GM12878 (cell line): ENCODE results near the gene TTC5. TPM values are rescaled to one million over a fixed set of nuclear protein-coding genes. Genes with fewer than 3 reads are reported as not detected.
A peak's percentile ranks its signal among the peaks of the same experiment; 100 is the strongest.

Experiments used
- BHLHE40 ChIP-seq, 2 experiments: fragments of 450-650 bp in 1 of 2; IDR thresholded peaks; 2 replicates each; pipeline ENCODE4 v1.6.1; 2011 to 2017; ENCODE audit warnings: low read depth in 2 of 2, borderline replicate concordance in 1 of 2, improper control_type of control experiment in 1 of 2, low read length in 1 of 2, mild to moderate bottlenecking in 1 of 2
- CREB1 ChIP-seq: IDR thresholded peaks from 2 replicates; pipeline ENCODE4 v1.6.1; 2012; ENCODE audit warnings: low read depth, mild to moderate bottlenecking, inconsistent platforms
- FOXM1 ChIP-seq: IDR thresholded peaks from 2 replicates; pipeline ENCODE4 v1.6.1; 2012; ENCODE audit warnings: low read depth, mild to moderate bottlenecking, inconsistent platforms, low read length, moderate library complexity
- IKZF2 ChIP-seq, 2 experiments: fragments of 450-650 bp; IDR thresholded peaks; 2 replicates each; pipeline ENCODE4 v1.6.1; 2017; ENCODE audit warnings: mild to moderate bottlenecking in 2 of 2, moderate library complexity in 2 of 2
- JUNB ChIP-seq: IDR thresholded peaks from 2 replicates; pipeline ENCODE4 v1.6.1; 2016; ENCODE audit warnings: antibody characterized with exemption, mild to moderate bottlenecking
- LARP7 ChIP-seq: fragments of 450-650 bp; IDR thresholded peaks from 2 replicates; pipeline ENCODE4 v1.6.1; 2017; ENCODE audit warnings: mild to moderate bottlenecking
- MEF2B ChIP-seq: fragments of 450-650 bp; IDR thresholded peaks from 2 replicates; pipeline ENCODE4 v1.6.1; 2018; ENCODE audit warnings: mild to moderate bottlenecking, moderate library complexity; ENCODE audit not compliant: partially characterized antibody, poor library complexity, severe bottlenecking
- MYC ChIP-seq: IDR thresholded peaks from 2 replicates; pipeline ENCODE4 v1.6.1; 2011; ENCODE audit warnings: mild to moderate bottlenecking, low read length, moderate library complexity, inconsistent platforms; ENCODE audit not compliant: insufficient read depth, insufficient replicate concordance, insufficient read length, severe bottlenecking
- NBN ChIP-seq: fragments of 450-650 bp; IDR thresholded peaks from 2 replicates; pipeline ENCODE4 v1.6.1; 2016
- NFIC ChIP-seq: IDR thresholded peaks from 2 replicates; pipeline ENCODE4 v1.6.1; 2012; ENCODE audit warnings: low read depth, mild to moderate bottlenecking, inconsistent platforms, low read length, moderate library complexity
- NFYA ChIP-seq: IDR thresholded peaks from 2 replicates; pipeline ENCODE4 v1.6.1; 2011; ENCODE audit warnings: low read depth, mild to moderate bottlenecking, low read length, improper control_type of control experiment, borderline replicate concordance
- NRF1 ChIP-seq: conservative IDR thresholded peaks from 2 replicates; pipeline ENCODE4 v1.6.1; 2011; ENCODE audit warnings: mild to moderate bottlenecking, low read depth, low read length, improper control_type of control experiment
- POLR2AphosphoS5 ChIP-seq: IDR thresholded peaks from 2 replicates; pipeline ENCODE4 v1.6.1; 2011; ENCODE audit warnings: mild to moderate bottlenecking, low read length, inconsistent platforms
- POU2F2 ChIP-seq: IDR thresholded peaks from 3 replicates; pipeline ENCODE4 v1.6.1; 2011; ENCODE audit warnings: low read depth, mild to moderate bottlenecking, low read length, borderline replicate concordance
- RAD51 ChIP-seq: fragments of 450-650 bp; IDR thresholded peaks from 2 replicates; pipeline ENCODE4 v1.6.1; 2016; ENCODE audit warnings: moderate library complexity, mild to moderate bottlenecking, inconsistent platforms
- RB1 ChIP-seq: fragments of 450-650 bp; formaldehyde crosslinking; IDR thresholded peaks from 2 replicates; pipeline ENCODE4 v1.6.1; 2017; ENCODE audit warnings: mild to moderate bottlenecking, borderline replicate concordance
- RCOR1 ChIP-seq: conservative IDR thresholded peaks from 2 replicates; pipeline ENCODE4 v1.6.1; 2012; ENCODE audit warnings: low read depth, low read length, improper control_type of control experiment
- RELA ChIP-seq: fragments of 450-650 bp; IDR thresholded peaks from 2 replicates; pipeline ENCODE4 v1.8.0; 2014; ENCODE audit warnings: borderline replicate concordance; ENCODE audit not compliant: partially characterized antibody
- SIX5 ChIP-seq: IDR thresholded peaks from 2 replicates; pipeline ENCODE4 v1.6.1; 2011; ENCODE audit warnings: mild to moderate bottlenecking, low read depth, low read length, moderate library complexity; ENCODE audit not compliant: severe bottlenecking
- SMAD1 ChIP-seq: fragments of 450-650 bp; IDR thresholded peaks from 2 replicates; pipeline ENCODE4 v1.6.1; 2018; ENCODE audit warnings: mild to moderate bottlenecking, low read depth; ENCODE audit not compliant: partially characterized antibody
- SUZ12 ChIP-seq: fragments of 200-600 bp; sonication (generic); IDR thresholded peaks from one replicate; pipeline ENCODE4 v1.6.1; 2018; ENCODE audit warnings: antibody characterized with exemption, mild to moderate bottlenecking; ENCODE audit not compliant: unreplicated experiment
- TBL1XR1 ChIP-seq: IDR thresholded peaks from 2 replicates; pipeline ENCODE4 v1.6.1; 2012; ENCODE audit warnings: low read depth, low read length, improper control_type of control experiment
- TCF12 ChIP-seq: IDR thresholded peaks from 2 replicates; pipeline ENCODE4 v1.6.1; 2011; ENCODE audit warnings: low read depth, mild to moderate bottlenecking, low read length
- TCF7 ChIP-seq: IDR thresholded peaks from 2 replicates; pipeline ENCODE4 v1.6.1; 2014; ENCODE audit warnings: antibody characterized with exemption, borderline replicate concordance
- YBX1 ChIP-seq: fragments of 450-650 bp; IDR thresholded peaks from 2 replicates; pipeline ENCODE4 v1.6.1; 2016; ENCODE audit warnings: antibody characterized with exemption
- ZNF24 ChIP-seq: fragments of 450-650 bp; IDR thresholded peaks from 2 replicates; pipeline ENCODE4 v1.6.1; 2017; ENCODE audit warnings: antibody characterized with exemption, mild to moderate bottlenecking
- ZSCAN29 ChIP-seq: fragments of 450-650 bp; IDR thresholded peaks from 2 replicates; pipeline ENCODE4 v1.6.1; 2017; ENCODE audit warnings: mild to moderate bottlenecking, moderate library complexity
- polyA plus RNA-seq, 11 experiments: library from polyadenylated mRNA; depleted of rRNA in 4 of 11; unstranded in 6 of 11; stranded (reverse) in 5 of 11; fragments of >200 nt; fragmentation: Nextera tagmentation in 4 of 11; fragmentation: Illumina TruSeq in 1 of 11; extraction: Ambion mirVana in 4 of 11; extraction: Trizol in 1 of 11; gene quantifications; 1 replicate in 1 of 11; 2 replicates in 10 of 11; pipeline versions ENCODE4 v1.2.1 to v1.2.3, GENCODE V29; 2011 to 2016; ENCODE audit warnings: inconsistent platforms in 2 of 11, missing spikeins in 2 of 11, low read depth in 1 of 11
- total RNA-seq, 4 experiments: library from RNA; depleted of rRNA in 3 of 4; stranded (reverse); fragments of >200 nt in 3 of 4; fragmentation: Illumina TruSeq in 1 of 4; extraction: Trizol in 1 of 4; gene quantifications; 2 replicates each; pipeline versions ENCODE4 v1.2.1 to v1.2.3, GENCODE V29; 2013 to 2021
- TF ChIP-seq, protein P1 (sequence below): IDR thresholded peaks from 2 replicates; pipeline ENCODE4 v1.6.1; 2012; ENCODE audit warnings: low read length, inconsistent platforms

TTC5 gene
- total and polyA plus RNA-seq, 10 of the 15 experiments (the other 5 are each of a cell fraction or from before 2014, with no cell fraction given) = 6.9 to 21.6 (median 13.5) TPM

DNA sequence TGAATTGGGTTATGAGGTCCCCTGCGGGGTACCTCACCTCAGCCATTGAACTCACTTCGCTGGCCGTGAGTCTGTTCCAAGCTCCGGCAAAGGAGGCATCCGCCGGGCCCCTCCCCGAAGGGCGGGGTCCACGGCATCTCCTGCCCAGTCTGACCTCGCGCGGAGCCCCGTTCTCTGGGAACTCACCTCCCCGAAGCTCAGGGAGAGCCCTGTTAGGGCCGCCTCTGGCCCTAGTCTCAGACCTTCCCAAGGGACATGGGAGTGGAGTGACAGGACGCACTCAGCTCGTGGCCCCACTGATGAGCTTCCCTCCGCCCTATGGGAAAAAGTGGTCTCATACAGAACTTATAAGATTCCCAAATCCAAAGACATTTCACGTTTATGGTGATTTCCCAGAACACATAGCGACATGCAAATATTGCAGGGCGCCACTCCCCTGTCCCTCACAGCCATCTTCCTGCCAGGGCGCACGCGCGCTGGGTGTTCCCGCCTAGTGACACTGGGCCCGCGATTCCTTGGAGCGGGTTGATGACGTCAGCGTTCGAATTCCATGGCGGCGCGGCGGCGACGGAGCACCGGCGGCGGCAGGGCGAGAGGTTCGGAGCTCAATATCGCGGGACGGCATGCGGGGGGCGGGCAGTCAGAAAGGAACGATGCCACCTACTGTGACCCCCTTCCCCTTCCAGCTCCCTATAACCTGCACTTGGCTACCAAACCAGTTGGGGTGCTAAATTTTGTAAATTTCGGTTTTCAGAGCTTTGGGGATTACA, 37.5 kb upstream of the TTC5 start, which contains the start of gene PARP2 (continued):
- TF ChIP-seq SMAD1 (peak; percentile 85), LARP7 (no peak; the same call in 1 of the 2 replicates), SUZ12 (no peak), JUNB (peak; percentile 43), YBX1 (no peak), RB1 (peak; percentile 94; the same call in 1 of the 2 replicates), RELA (peak; percentile 78), RAD51 (no peak), POLR2AphosphoS5 (peak; percentile 99), SIX5 (peak; percentile 8), TCF12 (peak; percentile 66; the same call in 1 of the 2 replicates), POU2F2 (peak; percentile 100), NBN (peak; percentile 94), MEF2B (peak; percentile 98), NFYA (no peak), TCF7 (0 out of 2 replicates have a peak, but pooled peaks have one; percentile 55), NFIC (peak; percentile 64; the same call in 1 of the 2 replicates), ZSCAN29 (no peak; the same call in 1 of the 2 replicates), ZNF24 (peak; percentile 90), BHLHE40 (IDR thresholded peaks at IDR 0.05; ENCODE audit: borderline replicate concordance in 1 of 2, low read depth in 2 of 2, low read length in 1 of 2) (peak in 1 of 2 experiments; percentile 43; a peak in 2 of 4 replicates), NRF1 (peak; percentile 65), RCOR1 (no peak), FOXM1 (peak; percentile 76), IKZF2 (IDR thresholded peaks at IDR 0.05) (peak; percentile 96 to 97), TBL1XR1 (0 out of 2 replicates have a peak, but pooled peaks have one; percentile 40), CREB1 (peak; percentile 95), MYC (no peak)
- TF ChIP-seq, protein P1, sequence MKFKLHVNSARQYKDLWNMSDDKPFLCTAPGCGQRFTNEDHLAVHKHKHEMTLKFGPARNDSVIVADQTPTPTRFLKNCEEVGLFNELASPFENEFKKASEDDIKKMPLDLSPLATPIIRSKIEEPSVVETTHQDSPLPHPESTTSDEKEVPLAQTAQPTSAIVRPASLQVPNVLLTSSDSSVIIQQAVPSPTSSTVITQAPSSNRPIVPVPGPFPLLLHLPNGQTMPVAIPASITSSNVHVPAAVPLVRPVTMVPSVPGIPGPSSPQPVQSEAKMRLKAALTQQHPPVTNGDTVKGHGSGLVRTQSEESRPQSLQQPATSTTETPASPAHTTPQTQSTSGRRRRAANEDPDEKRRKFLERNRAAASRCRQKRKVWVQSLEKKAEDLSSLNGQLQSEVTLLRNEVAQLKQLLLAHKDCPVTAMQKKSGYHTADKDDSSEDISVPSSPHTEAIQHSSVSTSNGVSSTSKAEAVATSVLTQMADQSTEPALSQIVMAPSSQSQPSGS = peak; percentile 90
